NCI-H146 (cell line): Measurements from ENCODE around the gene ZGPAT.
"Not testable (repeated sequence)": the region's sequence is repeated elsewhere in the genome, so short reads cannot be mapped to it uniquely, and the experiment has no call there.

Source experiments
- DNase-seq: peaks from one replicate; lab custom pipeline; 2025; lab: John Stamatoyannopoulos, UW

Gene ZGPAT

GRCh38 chr20:63703471-63703975 is 4.3 kb upstream of the ZGPAT start:
- no peak for DNase-seq

- no peak for DNase-seq
Observed at GRCh38 chr20:63703976-63704748, 3.7 kb upstream of the ZGPAT start.

GRCh38 chr20:63704749-63705117 is 3.1 kb upstream of the ZGPAT start:
- DNase-seq: no peak

GRCh38 chr20:63705232-63706026 is 2.4 kb upstream of the ZGPAT start:
- DNase-seq: no peak

- DNase-seq: no peak
Observed at GRCh38 chr20:63706027-63706695, 1.7 kb upstream of the ZGPAT start.

GRCh38 chr20:63706852-63707557 is 834 bp upstream of the ZGPAT start:
- peak; percentile 56 for DNase-seq

- DNase-seq: peak; percentile 26
Observed at GRCh38 chr20:63708301-63709148, 686 bp downstream of the ZGPAT start.

- no peak for DNase-seq
Observed at GRCh38 chr20:63709149-63709527, 1.3 kb downstream of the ZGPAT start.

- DNase-seq: no peak
Observed at GRCh38 chr20:63711085-63711645, 3.3 kb downstream of the ZGPAT start.

- no peak for DNase-seq
Observed at GRCh38 chr20:63712191-63712590, 4.4 kb downstream of the ZGPAT start.

GRCh38 chr20:63714858-63715257 is 7.0 kb downstream of the ZGPAT start:
- no peak for DNase-seq

GRCh38 chr20:63718996-63719395 is 11.2 kb downstream of the ZGPAT start:
- no peak for DNase-seq

- not testable (repeated sequence) for DNase-seq
Observed at GRCh38 chr20:63722967-63723622, 15.3 kb downstream of the ZGPAT start.

GRCh38 chr20:63730189-63730733 is 22.4 kb downstream of the ZGPAT start:
- DNase-seq: not testable (repeated sequence)

GRCh38 chr20:63731410-63731809 is 23.6 kb downstream of the ZGPAT start:
- no peak for DNase-seq

- no peak for DNase-seq
Observed at GRCh38 chr20:63732118-63733095, 24.6 kb downstream of the ZGPAT start.

GRCh38 chr20:63733117-63733516 is 25.3 kb downstream of the ZGPAT start:
- DNase-seq: no peak

GRCh38 chr20:63733579-63734081 is 25.8 kb downstream of the ZGPAT start:
- no peak for DNase-seq
